DMS53 treated with DMSO at 0.1 percent for 48 hours (cell line): ENCODE measurements around the gene TMEM179.
"Not testable (repeated sequence)": the region's sequence is repeated elsewhere in the genome, so short reads cannot be mapped to it uniquely, and the experiment has no call there.

ENCODE experiments used
- DNase-seq: peaks from one replicate; lab custom pipeline; 2025; ENCODE audit not compliant: unreplicated experiment; lab: John Stamatoyannopoulos, UW

TMEM179 gene

DNA sequence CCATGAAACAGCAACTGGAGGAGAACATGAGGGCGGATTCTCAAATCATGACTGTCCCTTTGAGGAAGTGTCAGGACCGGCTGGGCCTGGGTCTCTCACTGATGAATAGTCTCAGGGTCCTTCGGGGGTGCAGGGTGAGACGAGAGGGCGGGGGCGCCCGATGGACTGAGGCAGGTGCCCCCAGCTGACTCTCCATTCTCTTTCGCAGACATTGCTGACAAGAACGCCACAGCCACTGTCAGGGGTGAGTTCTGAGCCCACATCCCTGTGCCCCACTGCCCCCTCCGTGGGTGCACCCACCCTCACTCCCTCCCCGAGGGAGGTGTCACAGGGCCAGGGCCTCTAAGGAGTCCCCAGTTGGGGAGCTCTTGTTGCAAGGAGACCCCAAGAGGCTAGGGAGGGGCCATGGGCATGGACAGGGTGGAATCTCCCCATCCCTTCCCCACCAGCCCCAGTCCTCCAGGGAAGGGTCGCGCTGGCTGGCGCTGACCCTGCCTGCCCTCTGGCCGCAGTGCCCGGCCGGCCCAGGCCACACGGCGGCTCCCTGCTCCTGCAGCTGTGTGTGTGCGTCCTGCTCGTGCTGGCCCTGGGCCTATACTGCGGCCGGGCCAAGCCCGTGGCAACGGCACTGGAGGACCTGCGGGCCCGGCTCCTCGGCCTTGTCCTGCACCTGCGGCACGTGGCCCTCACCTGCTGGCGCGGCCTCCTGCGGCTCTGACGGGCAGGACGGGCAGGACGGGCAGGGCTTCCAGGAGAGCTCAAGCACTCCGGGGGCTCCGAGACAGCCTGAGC, 16.3 kb downstream of the TMEM179 start:
- DNase-seq: no peak

DNA sequence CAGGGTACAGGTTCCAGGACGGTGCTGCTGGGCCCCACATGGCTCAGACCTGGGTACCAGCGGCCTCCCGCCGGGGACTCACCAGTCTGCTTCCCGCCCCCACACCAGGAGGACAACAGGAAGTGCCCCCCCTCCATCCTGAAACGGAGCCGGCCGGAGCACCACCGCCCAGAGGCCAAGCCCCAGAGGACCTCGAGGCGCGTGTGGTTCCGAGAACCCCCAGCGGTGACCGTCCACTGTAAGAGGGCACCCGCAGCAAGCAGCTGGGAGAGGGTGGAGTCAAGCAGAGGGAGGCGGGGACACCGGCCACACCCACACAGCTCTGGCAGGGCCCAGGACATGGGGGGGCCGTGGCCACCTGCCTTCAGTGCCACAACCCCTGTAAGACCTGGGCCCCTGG, 16.9 kb downstream of the TMEM179 start:
- DNase-seq: no peak

GRCh38 chr14:104586832-104587620, 17.5 kb downstream of the TMEM179 start:
- DNase-seq: no peak

DNA sequence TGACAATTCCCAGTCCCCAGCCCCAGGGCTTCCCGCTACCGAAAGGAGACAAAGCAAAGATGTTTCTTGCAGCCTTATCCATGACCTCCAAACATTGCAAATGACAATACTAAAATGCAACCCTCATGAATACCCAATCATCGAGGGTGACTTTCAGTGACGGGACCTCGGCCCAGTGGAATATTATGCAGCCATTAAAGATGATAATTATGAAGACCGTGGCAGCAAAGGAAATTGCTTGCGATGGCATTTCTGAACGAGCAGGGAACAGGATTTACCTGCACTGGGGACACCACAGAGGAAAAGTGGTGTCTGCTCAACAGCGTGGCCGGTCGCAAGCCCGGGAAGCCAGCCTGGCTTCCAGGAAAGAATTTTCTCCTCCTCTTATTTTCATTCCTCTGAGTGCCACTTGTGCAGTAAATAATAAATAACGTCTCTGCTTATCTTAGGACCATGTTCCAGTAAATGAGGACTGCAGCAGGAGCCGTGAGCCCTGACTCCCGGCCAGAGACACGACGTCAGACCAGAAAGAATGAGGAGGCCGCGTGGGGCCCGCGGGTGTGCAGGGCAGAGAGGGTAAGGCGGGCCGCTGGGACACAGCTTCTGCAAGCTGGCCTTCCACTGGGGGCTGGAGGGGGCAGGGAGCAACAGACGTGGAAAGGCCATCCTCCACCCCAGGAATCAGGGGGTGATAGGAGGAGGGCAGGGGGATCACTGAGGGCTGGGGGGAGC, 18.4 kb downstream of the TMEM179 start:
- DNase-seq: no peak

DNA sequence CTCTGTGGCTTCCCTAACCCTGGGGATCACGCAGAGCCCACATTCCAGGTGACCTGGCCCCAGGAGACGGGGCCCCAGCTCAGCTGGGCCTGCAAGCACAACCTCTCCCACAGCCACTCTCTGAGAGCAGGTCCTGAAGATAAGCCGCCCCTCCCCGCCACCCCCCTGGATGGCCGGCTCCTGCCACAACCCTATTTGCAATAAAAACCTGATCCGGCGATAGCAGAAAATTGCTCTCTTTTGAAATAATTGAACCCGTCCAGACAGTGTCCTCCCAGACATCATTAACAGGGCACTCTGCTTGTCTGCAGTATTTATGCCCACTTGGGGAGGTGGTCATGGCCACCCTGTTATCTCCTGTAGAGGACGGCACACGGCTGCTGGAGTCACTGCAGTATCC, 20.0 kb downstream of the TMEM179 start:
- DNase-seq: no peak

DNA sequence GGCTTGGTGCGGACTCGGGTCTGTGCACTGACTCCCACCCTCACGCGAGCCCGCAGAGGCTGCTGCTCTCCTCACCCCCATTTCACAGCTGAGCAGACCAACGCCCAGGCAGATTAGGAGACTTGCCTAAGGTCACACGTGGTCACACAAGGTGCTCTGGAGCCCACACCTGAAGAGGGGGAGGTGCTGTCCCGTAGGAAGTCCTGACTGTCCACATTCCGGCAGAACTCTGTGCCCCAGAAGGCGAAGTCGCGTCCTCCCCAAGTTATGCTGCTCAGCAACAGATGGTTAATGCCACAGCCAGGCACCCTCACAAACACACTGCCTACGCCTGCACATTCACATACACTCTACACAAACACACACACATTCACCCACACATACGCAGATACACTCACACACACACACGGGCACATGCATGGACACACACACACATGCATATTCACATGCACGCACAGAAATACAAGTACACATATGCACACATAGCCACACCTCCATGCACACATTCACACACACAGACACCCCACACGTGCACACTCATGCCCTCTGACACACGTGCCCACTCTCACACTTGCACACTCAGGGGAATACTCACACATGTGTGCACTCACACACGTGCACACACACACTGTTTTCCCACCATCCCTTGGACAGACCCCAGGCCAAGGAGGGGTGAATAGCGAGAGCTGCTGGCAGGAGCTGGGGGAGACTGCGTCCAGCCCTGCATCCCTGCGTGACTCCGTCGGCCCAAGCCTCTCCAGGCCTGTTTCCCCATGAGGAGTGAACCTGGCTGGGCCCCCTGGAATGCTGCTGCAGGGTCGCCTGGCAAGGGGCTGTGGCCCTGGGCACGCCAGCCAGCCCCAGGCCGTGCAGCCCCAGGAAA, 20.9 kb downstream of the TMEM179 start:
- no peak for DNase-seq

GRCh38 chr14:104582662-104583061, 21.9 kb downstream of the TMEM179 start:
- no peak for DNase-seq

GRCh38 chr14:104582005-104582404, 22.6 kb downstream of the TMEM179 start:
- no peak for DNase-seq

DNA sequence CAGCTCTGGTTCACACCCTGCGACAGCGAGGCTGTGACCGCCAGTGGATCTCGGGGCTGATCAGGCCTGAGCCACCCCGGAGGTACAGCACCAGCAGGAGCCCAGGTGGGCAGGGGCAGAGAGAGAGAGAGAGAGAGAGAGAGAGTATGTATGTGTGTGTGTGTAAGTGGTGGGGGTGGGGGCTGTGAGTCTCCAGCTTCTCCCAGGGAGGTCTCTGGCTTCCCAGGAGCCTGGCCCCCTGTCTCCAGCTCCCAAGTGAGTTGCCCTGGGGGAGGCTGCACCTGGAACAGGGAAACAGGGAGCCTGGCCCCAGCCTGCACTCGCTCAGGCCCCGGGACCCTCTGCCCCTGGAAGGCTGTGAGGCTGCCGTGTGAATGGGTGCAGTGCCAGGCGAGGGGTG, 23.1 kb downstream of the TMEM179 start:
- no peak for DNase-seq

- DNase-seq: no peak
Measured at GRCh38 chr14:104580961-104581360, 23.6 kb downstream of the TMEM179 start.

- DNase-seq: not testable (repeated sequence)
Measured at GRCh38 chr14:104579939-104580338, 24.6 kb downstream of the TMEM179 start.

DNA sequence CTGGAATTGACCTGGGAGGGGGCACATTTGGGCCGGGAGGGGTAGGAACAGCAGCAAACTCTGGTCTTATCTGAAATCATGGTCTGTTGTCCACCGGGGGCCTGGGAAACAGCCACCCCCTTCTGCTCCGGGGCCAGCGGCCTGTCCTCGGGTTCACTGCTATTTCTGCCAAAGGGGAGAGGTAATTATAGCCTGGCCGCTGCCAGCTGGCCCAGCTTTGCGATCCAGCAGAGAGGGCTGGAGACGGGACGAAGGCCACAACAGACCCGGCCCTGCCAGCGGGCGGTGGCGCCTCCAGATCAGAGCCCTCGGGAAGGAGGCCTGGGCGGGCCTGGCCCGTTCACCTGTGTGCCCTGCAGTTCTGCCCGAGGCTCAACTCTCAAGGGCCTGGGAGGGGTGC, 25.1 kb downstream of the TMEM179 start, which contains the start of gene C14orf180:
Gene C14orf180 (plus strand): TSS at position 258 of the 400 bp plus-strand sequence. CDS start 6,667 bp downstream, outside the sequence.
- DNase-seq: no peak

DNA sequence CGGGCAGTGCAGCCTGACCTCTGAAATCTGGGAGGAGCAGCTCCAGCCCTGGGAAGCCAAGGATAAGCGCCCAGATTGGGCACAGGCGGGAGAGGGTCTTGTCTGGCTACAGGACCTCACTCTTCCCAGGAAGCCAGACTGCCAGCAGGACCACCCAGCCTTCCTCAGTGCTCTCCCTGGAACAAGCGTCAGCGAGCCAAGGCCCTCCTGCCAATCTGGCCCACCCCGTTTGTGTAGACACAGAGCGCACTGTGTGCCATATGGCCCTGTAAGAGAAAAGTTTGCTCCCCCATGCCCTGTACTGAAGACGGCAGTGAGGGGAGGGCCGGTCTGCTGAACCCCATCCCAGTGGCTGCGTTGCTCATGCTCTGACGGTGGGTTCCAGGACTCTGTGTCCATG, 26.3 kb downstream of the TMEM179 start:
- no peak for DNase-seq

DNA sequence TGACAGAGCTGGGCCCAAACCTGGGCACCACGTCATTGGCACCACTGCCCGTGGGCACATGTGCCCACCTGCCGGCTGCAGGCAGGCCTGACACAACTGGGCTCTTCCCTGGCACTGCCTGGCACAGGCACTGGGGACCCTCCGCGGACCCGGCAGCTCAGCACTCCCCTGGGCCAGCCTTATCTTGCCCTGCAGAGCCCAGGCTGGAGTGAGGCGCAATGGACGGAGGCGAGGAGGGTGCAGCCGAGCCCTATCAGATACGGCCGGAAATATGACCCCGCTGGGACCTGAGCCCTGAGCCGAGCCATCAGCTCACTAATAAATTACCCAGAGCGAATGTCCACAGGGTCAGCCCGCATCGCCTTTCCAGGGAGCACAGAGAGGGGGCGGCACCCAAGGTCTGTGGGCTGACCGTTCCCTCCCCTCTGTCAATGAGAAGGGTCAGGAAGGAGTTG, 26.7 kb downstream of the TMEM179 start:
- DNase-seq: no peak

DNA sequence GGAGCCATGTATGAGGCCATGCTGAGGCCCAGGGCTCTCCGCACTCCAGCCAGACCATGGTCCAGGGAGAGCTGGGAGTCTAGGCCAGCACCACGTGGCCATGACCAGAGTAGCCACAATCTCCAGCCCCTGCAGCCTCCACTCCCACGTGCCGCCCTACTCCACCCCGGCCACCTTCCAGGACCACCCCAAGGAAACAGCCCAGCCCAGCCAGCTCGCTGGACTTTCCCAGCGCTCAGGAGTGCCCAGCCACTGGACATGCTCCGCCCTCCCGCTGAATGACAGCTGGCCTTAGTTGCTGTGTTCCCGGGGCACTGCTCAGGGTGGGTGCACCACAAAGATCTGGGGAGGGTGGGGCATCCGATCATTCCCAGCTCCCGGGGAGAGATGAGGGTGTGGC, 27.1 kb downstream of the TMEM179 start:
- no peak for DNase-seq

DNA sequence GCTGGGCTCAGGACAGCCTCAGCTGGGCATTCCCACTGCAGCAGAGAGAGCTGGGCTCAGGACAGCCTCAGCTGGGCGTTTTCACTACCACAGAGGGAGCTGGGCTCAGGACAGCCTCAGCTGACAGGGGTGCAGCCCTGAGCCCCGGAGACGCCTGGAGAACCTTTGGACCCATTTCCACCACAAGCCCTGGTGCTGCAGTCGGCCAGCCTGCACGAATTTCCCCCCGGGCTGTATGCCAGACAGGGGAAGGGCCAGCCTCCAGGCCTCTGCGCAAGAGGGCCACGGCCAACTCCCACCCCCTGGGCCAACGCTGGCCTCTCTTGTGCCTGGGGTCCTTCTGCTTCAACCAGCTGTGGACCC, 27.6 kb downstream of the TMEM179 start:
- DNase-seq: no peak

DNA sequence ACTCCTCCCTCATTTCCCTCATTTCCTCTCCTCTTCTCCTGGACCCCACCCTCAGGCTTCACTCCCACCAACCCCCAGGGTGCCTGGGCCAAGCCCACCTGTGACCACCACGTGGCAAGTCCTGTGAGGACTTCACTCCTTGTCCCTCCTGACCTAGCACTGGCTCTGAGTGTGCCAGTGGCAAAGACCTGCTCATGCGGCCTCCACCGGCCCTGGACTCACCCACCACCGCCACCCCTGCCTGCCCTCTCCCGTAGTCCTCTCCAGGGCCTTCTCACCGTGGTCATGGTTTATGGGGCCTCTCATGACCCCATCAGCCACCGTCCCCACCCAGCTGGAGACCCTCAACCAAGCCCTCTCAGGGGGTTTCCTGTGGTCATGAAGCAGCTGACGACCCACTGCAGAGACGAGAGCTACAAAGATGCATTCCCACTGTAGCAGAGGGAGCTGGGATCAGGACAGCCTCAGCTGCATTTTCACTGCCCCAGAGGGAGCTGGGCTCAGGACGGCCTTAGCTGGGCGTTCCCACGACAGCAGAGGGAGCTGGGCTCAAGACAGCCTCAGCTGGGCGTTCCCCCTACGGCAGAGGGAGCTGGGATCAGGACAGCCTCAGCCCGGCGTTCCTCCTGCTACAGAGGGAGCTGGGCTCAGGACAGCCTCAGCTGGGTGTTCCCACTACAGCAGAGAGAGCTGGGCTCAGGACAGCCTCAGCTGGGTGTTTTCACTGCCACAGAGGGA, 28.2 kb downstream of the TMEM179 start:
- DNase-seq: no peak

DNA sequence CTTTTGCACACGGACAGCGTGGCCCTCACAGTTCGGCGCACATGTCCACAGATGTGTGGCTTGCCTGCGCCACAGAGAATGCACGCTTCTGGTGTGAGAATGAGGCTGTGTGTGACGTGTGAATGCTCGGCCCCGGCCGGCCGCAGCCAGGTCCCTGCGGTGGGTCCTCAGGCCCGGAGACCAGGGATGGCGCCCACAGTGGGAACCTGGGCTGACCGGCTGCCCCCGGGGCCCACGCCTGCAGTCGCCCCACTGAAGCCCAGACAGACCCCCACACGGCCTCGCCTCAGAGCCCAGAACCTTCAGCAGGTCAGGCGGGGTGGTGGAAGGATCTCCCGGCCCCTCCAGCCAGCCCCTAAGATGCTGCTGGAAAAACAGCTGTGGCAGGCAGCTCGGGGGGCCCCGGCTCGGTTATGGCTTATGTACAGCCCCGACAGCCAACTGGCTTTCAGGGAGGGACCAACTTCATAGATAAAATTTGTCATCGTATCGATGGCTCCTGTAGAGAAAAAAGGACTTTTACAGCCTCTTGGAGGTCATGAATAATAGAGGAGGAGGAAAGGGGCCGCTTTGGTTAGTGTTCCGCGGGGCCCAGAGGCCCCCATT, 29.5 kb downstream of the TMEM179 start:
- no peak for DNase-seq

- DNase-seq: no peak
Measured at GRCh38 chr14:104574536-104574935, 30.0 kb downstream of the TMEM179 start.
